Right atrium auricular region (tissue), 2 donors: ENCODE measurements around the gene ATAD3C. TPM values are rescaled to one million over a fixed set of nuclear protein-coding genes. Genes with fewer than 3 reads are reported as not detected.
A peak's percentile ranks its signal among the peaks of the same experiment; 100 is the strongest.

Source experiments
- DNase-seq: peaks from one replicate; pipeline ENCODE4 v3.0.0-alpha.2; 2019; ENCODE audit warnings: low spot score
- H3K27ac ChIP-seq, 2 donors: fragments of 200-600 bp; sonication (generic); 1 replicate in 1 of 2; 2 replicates in 1 of 2; pipeline ENCODE4 v1.5.1; 2016 to 2019
- H3K27me3 ChIP-seq, 2 donors: fragments of 200-600 bp; sonication (generic); one replicate each; pipeline versions ENCODE4 v1.5.1 to v1.6.0; 2017 to 2019
- H3K36me3 ChIP-seq: fragments of 200-600 bp; sonication (generic); one replicate; pipeline ENCODE4 v1.5.1; 2016
- H3K4me1 ChIP-seq, 2 donors: fragments of 200-600 bp; sonication (generic); one replicate each; pipeline versions ENCODE4 v1.5.1 to v1.6.0; 2017 to 2019
- H3K4me3 ChIP-seq, 2 donors: fragments of 200-600 bp; sonication (generic); 1 replicate in 1 of 2; 2 replicates in 1 of 2; pipeline ENCODE4 v1.5.1; 2017 to 2019; ENCODE audit warnings: mild to moderate bottlenecking in 1 of 2, moderate library complexity in 1 of 2
- H3K9me3 ChIP-seq, 2 donors: fragments of 200-600 bp; sonication (generic); one replicate each; pipeline ENCODE4 v1.5.1; 2019
- total RNA-seq, 2 donors: library from RNA; depleted of rRNA; stranded (reverse); fragments of >200 nt; gene quantifications; one replicate each; pipeline ENCODE4 v1.1.0, GENCODE V29; 2016
- TF ChIP-seq, protein P1 (sequence below), 2 donors: fragments of 200-600 bp; sonication (generic); IDR thresholded peaks; one replicate each; pipeline ENCODE4 v1.5.1; 2019; ENCODE audit warnings: antibody characterized with exemption in 2 of 2

Gene ATAD3C
- total RNA-seq, 2 donors from 2014 or later = 1.4 to 2.8 TPM

DNA sequence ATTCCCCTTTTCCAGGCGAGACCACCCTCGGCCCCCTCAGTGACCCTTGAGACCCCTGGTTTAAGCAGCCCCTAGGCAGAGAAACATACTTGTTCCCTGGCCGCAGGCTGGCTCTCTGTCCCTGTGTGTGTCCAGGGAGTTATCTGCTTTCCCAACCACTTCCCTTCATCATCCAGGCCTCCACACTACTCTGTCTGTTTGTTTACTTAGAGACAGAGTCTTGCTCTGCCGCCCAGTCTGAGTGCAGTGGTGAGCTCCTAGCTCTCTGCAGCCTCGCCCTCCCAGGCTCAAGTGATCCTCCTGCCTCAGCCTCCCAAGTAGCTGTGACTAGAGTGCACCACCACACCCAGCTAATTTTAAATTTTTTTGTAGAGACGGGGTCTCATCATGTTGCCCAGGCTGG is 19.8 kb upstream of the ATAD3C start:
- DNase-seq = no peak
- H3K4me3 ChIP-seq = no peak overlapping the region
- TF ChIP-seq, protein P1, sequence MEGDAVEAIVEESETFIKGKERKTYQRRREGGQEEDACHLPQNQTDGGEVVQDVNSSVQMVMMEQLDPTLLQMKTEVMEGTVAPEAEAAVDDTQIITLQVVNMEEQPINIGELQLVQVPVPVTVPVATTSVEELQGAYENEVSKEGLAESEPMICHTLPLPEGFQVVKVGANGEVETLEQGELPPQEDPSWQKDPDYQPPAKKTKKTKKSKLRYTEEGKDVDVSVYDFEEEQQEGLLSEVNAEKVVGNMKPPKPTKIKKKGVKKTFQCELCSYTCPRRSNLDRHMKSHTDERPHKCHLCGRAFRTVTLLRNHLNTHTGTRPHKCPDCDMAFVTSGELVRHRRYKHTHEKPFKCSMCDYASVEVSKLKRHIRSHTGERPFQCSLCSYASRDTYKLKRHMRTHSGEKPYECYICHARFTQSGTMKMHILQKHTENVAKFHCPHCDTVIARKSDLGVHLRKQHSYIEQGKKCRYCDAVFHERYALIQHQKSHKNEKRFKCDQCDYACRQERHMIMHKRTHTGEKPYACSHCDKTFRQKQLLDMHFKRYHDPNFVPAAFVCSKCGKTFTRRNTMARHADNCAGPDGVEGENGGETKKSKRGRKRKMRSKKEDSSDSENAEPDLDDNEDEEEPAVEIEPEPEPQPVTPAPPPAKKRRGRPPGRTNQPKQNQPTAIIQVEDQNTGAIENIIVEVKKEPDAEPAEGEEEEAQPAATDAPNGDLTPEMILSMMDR (IDR thresholded peaks at IDR 0.05) = no peak
- H3K27ac ChIP-seq = peak overlapping the region; percentile 81 to 87
- no peaks in the 10 kb centered on the region for H3K27me3 ChIP-seq
- H3K4me1 ChIP-seq = peaks cover 0 to 58% of the 10 kb centered on the region in 2 donors
- H3K9me3 ChIP-seq = no peaks in the 10 kb centered on the region
- H3K36me3 ChIP-seq = no peaks in the 10 kb centered on the region

DNA sequence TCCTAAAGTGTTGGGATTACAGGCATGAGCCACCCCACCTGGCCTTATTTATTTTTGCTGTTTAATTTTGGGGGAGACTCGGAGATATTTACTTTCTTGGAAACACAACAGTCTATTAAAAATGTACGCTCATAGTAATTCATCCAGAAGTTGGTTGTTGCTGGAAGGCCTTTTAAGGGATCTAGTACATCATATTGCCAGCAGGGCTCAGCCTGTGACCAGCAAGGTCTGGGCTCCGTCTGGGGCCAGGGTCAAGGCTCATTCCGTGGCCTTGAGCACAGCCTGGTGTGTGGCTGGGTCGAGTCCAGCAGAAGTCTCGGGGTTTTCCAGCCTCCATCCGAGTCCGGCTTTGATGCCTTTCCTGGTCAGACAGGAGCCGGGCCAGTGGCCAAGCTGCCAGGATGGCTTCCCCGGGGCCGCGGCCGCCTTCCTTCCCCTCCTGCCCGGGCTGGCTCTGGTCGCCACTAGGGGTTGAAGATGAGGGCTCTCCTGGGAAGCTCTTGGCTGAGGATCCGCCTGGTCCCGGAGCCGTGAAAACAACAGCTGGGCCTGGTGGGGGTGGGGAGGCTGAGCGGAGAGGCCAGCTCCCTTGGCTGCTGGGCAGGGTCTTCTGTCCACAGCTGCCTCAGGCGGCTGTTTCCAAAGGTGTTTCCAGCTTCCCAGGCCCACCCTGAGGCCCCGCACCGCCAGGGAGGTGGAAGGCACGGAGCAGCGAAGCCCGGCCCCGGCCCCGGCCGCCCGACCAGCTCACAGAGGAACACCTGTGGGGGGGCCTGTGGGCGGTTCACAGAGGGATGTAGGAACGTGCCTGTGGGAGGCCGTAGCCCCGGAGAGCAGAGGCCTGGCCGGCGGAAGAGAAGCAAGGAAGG is 19.1 kb upstream of the ATAD3C start:
- Histone ChIP-seq H3K4me1 (peaks cover 0 to 65% of the 10 kb centered on the region in 2 donors), H3K36me3 (no peaks in the 10 kb centered on the region), H3K27me3 (no peaks in the 10 kb centered on the region), H3K9me3 (no peaks in the 10 kb centered on the region), H3K27ac (peak overlapping the region; percentile 81 to 87), H3K4me3 (peak overlapping the region in 1 of 2 donors; percentile 13)
- TF ChIP-seq, protein P1 (IDR thresholded peaks at IDR 0.05) = peak in 1 of 2 donors; percentile 35
- DNase-seq = peak; percentile 78

DNA sequence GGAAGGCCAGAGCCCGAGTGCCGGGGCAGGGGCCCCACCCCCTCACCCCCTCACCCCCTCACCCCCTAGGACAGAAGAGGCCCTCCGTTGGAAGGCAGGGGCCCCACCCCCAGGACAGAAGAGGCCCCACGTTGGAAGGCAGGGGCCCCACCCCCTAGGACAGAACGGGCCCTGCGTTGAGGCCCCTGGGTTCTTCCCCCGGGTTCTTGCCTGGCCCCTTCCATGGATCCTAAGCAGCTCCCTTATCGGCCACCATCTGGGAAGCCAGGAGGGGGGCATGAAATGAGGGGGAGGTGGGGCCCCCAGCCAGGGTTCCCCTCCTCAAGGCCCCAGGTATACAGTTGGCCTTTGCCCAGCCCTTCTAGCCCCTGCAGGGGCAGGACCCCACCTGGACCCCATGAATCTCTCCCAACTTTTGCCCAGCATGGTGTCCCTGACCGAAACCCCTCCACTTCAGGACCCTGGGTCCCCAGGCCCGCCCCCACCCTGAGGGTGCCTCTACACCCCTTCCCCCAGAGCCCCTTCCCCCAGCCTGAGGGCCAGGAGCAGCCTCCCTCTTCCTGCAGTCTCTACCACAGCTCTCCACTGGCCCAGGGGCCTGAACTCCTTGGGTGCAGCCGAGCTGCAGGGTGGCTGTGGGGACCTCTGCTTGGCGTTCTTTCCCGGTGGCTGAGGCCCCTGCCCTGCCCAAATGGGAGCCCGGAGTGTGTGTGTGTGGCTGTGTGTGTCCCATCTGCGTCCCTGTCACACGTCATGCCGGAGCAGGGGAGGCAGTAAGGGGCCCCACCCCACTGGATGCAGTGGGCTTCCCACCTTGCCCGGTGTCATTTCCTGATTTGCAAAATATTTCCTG is 18.3 kb upstream of the ATAD3C start:
- H3K36me3 ChIP-seq = no peaks in the 10 kb centered on the region
- no peak for DNase-seq

DNA sequence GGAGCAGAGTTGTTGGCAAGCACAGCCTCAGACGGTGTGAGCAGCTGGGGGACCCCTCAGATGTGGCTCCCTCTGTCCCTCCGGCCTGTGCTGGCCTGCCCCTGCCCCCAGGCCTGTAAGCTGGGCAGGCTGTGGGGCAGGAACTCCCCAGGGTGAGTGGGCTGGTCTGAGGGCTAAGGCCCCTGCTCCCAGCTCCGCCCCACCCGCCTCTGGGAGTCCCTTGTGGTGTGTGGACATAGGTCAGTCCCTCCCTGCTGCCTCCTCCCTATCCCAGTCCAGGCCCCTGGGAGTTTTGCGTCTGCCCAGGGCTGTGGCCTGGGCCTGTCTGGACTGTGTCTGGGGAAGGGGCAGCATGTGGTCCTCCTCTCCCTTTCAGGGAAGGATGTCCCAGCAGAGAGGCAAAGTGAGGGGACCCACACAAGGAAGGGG is 17.6 kb upstream of the ATAD3C start:
- H3K4me1 ChIP-seq = peaks cover 0 to 77% of the 10 kb centered on the region in 2 donors
- TF ChIP-seq, protein P1 (IDR thresholded peaks at IDR 0.05) = no peak
- DNase-seq = peak; percentile 75
- H3K36me3 ChIP-seq = no peaks in the 10 kb centered on the region
- no peaks in the 10 kb centered on the region for H3K27me3 ChIP-seq
- H3K4me3 ChIP-seq = no peak overlapping the region
- H3K9me3 ChIP-seq = no peaks in the 10 kb centered on the region
- peak overlapping the region; percentile 81 to 87 for H3K27ac ChIP-seq

More for the DNA sequence above, 18.3 kb upstream of the ATAD3C start:
- no peaks in the 10 kb centered on the region for H3K27me3 ChIP-seq
- no peaks in the 10 kb centered on the region for H3K9me3 ChIP-seq
- TF ChIP-seq, protein P1 (IDR thresholded peaks at IDR 0.05) = no peak
- H3K4me3 ChIP-seq = no peak overlapping the region
- H3K27ac ChIP-seq = peak overlapping the region; percentile 81 to 87
- peaks cover 0 to 71% of the 10 kb centered on the region in 2 donors for H3K4me1 ChIP-seq

DNA sequence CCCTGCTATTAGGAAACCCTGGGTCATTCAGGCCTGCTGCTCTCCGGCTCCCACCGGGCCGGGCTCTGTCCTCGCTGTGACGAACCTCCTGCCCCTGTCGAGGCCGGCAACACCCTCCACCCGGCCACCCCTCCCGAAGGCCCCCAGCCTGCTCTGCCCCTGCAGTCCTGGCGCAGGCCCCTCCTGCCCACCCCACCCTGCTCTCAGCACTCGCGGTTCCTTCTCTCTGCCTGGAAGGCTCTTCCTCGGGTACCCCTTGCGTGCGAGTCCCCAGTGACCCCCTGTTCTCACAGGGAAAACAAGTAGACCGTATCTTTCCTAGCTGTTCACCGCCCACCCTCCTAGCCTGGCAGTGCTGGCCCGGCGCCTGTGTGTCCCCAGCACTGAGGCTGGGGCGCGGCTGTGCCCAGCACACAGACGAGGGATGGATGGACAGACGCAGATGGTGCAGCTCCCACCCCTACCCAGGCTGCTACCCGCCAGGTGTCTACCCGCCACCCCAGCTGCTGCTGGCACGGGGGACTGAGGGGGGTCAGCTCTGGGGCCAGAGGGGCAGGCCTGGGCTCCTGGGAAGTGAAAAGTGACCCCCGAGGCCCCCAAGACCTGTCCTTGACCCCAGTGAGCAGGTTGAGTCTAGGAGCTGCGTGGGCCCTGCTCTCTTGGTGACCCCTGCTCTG is 17.1 kb upstream of the ATAD3C start:
- Histone ChIP-seq H3K27ac (peak overlapping the region; percentile 81 to 87), H3K4me3 (peak overlapping the region in 1 of 2 donors; percentile 15), H3K27me3 (no peaks in the 10 kb centered on the region), H3K4me1 (peaks cover 0 to 82% of the 10 kb centered on the region in 2 donors), H3K36me3 (no peaks in the 10 kb centered on the region), H3K9me3 (no peaks in the 10 kb centered on the region)
- TF ChIP-seq, protein P1 (IDR thresholded peaks at IDR 0.05) = no peak
- DNase-seq = no peak
